SU-DHL-6 (cell line): ENCODE results near the gene P2RY8.

Experiments used
- H2AFZ ChIP-seq: fragments of 200-600 bp; sonication (generic); 2 replicates; pipeline ENCODE4 v1.6.1; 2014; ENCODE audit warnings: low read depth, mild to moderate bottlenecking, moderate library complexity, mixed read lengths, antibody characterized with exemption, low read length; ENCODE audit not compliant: severe bottlenecking
- H3F3A ChIP-seq: fragments of 200-600 bp; shearing (Covaris generic); 2 replicates; pipeline ENCODE4 v1.6.0; 2016; ENCODE audit warnings: antibody characterized with exemption, mild to moderate bottlenecking; ENCODE audit not compliant: insufficient read depth
- H3K27ac ChIP-seq: fragments of 200-600 bp; sonication (generic); 2 replicates; pipeline ENCODE4 v1.5.1; 2016; ENCODE audit warnings: low read depth, mild to moderate bottlenecking, low read length, moderate library complexity, mixed read lengths
- H3K27me3 ChIP-seq: fragments of 200-600 bp; sonication (generic), shearing (Covaris generic); 2 replicates; pipeline ENCODE4 v1.6.0; 2014; ENCODE audit warnings: mild to moderate bottlenecking, low read length
- H3K36me3 ChIP-seq: fragments of 200-600 bp; sonication (generic); 2 replicates; pipeline ENCODE4 v1.6.1; 2014; ENCODE audit warnings: mild to moderate bottlenecking, low read length, mixed read lengths
- H3K4me2 ChIP-seq: fragments of 300-600, 200-600 bp; shearing (Covaris generic), sonication (generic); 2 replicates; pipeline ENCODE4 v1.6.0; 2014; ENCODE audit warnings: low read length, low read depth, mild to moderate bottlenecking; ENCODE audit not compliant: poor library complexity, severe bottlenecking
- H3K4me3 ChIP-seq: fragments of 200-600 bp; sonication (generic); 2 replicates; pipeline ENCODE4 v1.5.1; 2014; ENCODE audit warnings: antibody characterized with exemption, low read length, mild to moderate bottlenecking, mixed read lengths; ENCODE audit not compliant: insufficient read depth, poor library complexity, severe bottlenecking
- H3K79me2 ChIP-seq: fragments of 200-600 bp; sonication (generic); 2 replicates; pipeline ENCODE4 v1.6.1; 2014; ENCODE audit warnings: mild to moderate bottlenecking, low read length, moderate library complexity; ENCODE audit not compliant: insufficient read depth
- H3K9ac ChIP-seq: fragments of 200-600 bp; sonication (generic); 2 replicates; pipeline ENCODE4 v1.7.0; 2014; ENCODE audit warnings: mild to moderate bottlenecking, low read length
- H3K9me2 ChIP-seq: fragments of 200-600 bp; sonication (generic); replicated peaks from 2 replicates; pipeline ENCODE4 v1.6.1; 2014; ENCODE audit warnings: low read length; ENCODE audit not compliant: insufficient read depth
- H3K9me3 ChIP-seq: fragments of 200-600 bp; sonication (generic); 2 replicates; pipeline ENCODE4 v1.6.1; 2014; ENCODE audit warnings: low read length, mixed read lengths; ENCODE audit not compliant: insufficient read depth
- H4K20me1 ChIP-seq: fragments of 200-600 bp; sonication (generic); 2 replicates; pipeline ENCODE4 v1.6.1; 2014; ENCODE audit warnings: low read depth, mild to moderate bottlenecking, antibody characterized with exemption, low read length, moderate library complexity, mixed read lengths
- CTCF ChIP-seq: fragments of 200-600 bp; sonication (generic); IDR thresholded peaks from one replicate; pipeline ENCODE4 v1.5.1; 2017; ENCODE audit warnings: antibody characterized with exemption, mild to moderate bottlenecking, low read length, moderate library complexity; ENCODE audit not compliant: insufficient read depth, poor library complexity, severe bottlenecking
- EZH2phosphoT487 ChIP-seq: fragments of 200-600 bp; sonication (generic), shearing (Covaris generic); conservative IDR thresholded peaks from 2 replicates; pipeline ENCODE4 v1.6.1; 2018; ENCODE audit warnings: mild to moderate bottlenecking, antibody characterized with exemption, low read length, moderate library complexity, mixed read lengths

The P2RY8 gene

GRCh38 chrX:1581132-1581531 is 44.1 kb upstream of the P2RY8 start:
- Histone ChIP-seq H3K4me2 (no peak overlapping the region), H3K27me3 (no peaks in the 10 kb centered on the region), H3K27ac (no peak overlapping the region), H3F3A (peaks cover 7% of the 10 kb centered on the region; the same call in 1 of the 2 replicates), H3K9me2 (no peaks in the 10 kb centered on the region), H3K4me3 (no peak overlapping the region), H3K9ac (no peak overlapping the region), H3K9me3 (no peaks in the 10 kb centered on the region), H2AFZ (no peak overlapping the region), H3K36me3 (no peaks in the 10 kb centered on the region), H3K79me2 (no peaks in the 10 kb centered on the region), H4K20me1 (no peaks in the 10 kb centered on the region)
- peak; percentile 29 for TF ChIP-seq CTCF
- no peak for TF ChIP-seq EZH2phosphoT487

- Histone ChIP-seq H2AFZ (no peak overlapping the region), H3K9me3 (no peaks in the 10 kb centered on the region), H3K27me3 (no peaks in the 10 kb centered on the region), H3K36me3 (no peaks in the 10 kb centered on the region), H3K79me2 (no peaks in the 10 kb centered on the region), H4K20me1 (no peaks in the 10 kb centered on the region), H3K4me3 (no peak overlapping the region), H3K4me2 (no peak overlapping the region), H3K9ac (no peak overlapping the region), H3K27ac (no peak overlapping the region), H3K9me2 (no peaks in the 10 kb centered on the region), H3F3A (peaks cover 7% of the 10 kb centered on the region; the same call in 1 of the 2 replicates)
- TF ChIP-seq EZH2phosphoT487 (no peak), CTCF (no peak)
Observed at GRCh38 chrX:1578511-1579173, 41.7 kb upstream of the P2RY8 start.

GRCh38 chrX:1577845-1578244 is 40.9 kb upstream of the P2RY8 start:
- H2AFZ ChIP-seq, result no peak overlapping the region
- H3K9me2 ChIP-seq, result no peaks in the 10 kb centered on the region
- no peak for TF ChIP-seq CTCF
- no peak for TF ChIP-seq EZH2phosphoT487
- H3K36me3 ChIP-seq, result no peaks in the 10 kb centered on the region
- no peak overlapping the region for H3K4me2 ChIP-seq
- H4K20me1 ChIP-seq, result no peaks in the 10 kb centered on the region
- peaks cover 3% of the 10 kb centered on the region; the same call in 1 of the 2 replicates for H3F3A ChIP-seq
- H3K4me3 ChIP-seq, result no peak overlapping the region
- H3K79me2 ChIP-seq, result no peaks in the 10 kb centered on the region
- no peak overlapping the region for H3K27ac ChIP-seq
- H3K9me3 ChIP-seq, result no peaks in the 10 kb centered on the region
- H3K27me3 ChIP-seq, result no peaks in the 10 kb centered on the region
- no peak overlapping the region for H3K9ac ChIP-seq
